ENCODE results near the gene TMEM145. TPM values are rescaled to one million over a fixed set of nuclear protein-coding genes. Genes with fewer than 3 reads are reported as not detected.

The TMEM145 gene
- total and polyA plus RNA-seq, 12 donors: 0.15 to 1.0 (median 0.49) TPM; not detected in 5

DNA sequence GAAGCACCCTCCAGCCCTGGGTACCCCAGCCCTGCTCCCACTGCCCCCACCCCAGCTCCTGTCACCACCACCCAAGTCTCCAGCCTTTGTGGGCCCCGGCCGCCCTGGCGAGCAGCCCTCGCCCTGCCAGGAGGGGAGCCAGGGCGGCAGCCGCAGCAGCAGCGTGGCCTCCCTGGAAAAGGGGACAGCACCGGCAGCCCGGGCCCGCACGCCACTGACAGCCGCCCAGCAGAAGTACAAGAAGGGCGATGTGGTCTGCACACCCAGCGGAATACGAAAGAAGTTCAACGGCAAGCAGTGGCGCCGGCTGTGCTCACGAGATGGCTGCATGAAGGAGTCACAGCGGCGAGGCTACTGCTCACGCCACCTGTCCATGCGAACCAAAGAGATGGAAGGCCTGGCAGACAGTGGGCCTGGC is 40.1 kb upstream of the TMEM145 start:
- ATAC-seq (no peak), DNase-seq (no peak)
- intact Hi-C loops (cut with DNase I): no loop called here
- H3K27me3 ChIP-seq: no peaks in the 10 kb centered on the region
- TF ChIP-seq, protein P1, sequence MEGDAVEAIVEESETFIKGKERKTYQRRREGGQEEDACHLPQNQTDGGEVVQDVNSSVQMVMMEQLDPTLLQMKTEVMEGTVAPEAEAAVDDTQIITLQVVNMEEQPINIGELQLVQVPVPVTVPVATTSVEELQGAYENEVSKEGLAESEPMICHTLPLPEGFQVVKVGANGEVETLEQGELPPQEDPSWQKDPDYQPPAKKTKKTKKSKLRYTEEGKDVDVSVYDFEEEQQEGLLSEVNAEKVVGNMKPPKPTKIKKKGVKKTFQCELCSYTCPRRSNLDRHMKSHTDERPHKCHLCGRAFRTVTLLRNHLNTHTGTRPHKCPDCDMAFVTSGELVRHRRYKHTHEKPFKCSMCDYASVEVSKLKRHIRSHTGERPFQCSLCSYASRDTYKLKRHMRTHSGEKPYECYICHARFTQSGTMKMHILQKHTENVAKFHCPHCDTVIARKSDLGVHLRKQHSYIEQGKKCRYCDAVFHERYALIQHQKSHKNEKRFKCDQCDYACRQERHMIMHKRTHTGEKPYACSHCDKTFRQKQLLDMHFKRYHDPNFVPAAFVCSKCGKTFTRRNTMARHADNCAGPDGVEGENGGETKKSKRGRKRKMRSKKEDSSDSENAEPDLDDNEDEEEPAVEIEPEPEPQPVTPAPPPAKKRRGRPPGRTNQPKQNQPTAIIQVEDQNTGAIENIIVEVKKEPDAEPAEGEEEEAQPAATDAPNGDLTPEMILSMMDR (IDR thresholded peaks at IDR 0.05): no peak
- H3K9me3 ChIP-seq: no peaks in the 10 kb centered on the region
- H3K4me1 ChIP-seq: peaks cover 41 to 67% (median 61%) of the 10 kb centered on the region in 9 donors
- H3K36me3 ChIP-seq: peaks cover 0 to 54% (median 27%) of the 10 kb centered on the region in 9 donors
- no peak overlapping the region for H3K4me3 ChIP-seq
- no peak overlapping the region for H3K27ac ChIP-seq
- WGBS, 2 donors: 97 to 98% methylated on average over 23 of the region's 23 CpGs

DNA sequence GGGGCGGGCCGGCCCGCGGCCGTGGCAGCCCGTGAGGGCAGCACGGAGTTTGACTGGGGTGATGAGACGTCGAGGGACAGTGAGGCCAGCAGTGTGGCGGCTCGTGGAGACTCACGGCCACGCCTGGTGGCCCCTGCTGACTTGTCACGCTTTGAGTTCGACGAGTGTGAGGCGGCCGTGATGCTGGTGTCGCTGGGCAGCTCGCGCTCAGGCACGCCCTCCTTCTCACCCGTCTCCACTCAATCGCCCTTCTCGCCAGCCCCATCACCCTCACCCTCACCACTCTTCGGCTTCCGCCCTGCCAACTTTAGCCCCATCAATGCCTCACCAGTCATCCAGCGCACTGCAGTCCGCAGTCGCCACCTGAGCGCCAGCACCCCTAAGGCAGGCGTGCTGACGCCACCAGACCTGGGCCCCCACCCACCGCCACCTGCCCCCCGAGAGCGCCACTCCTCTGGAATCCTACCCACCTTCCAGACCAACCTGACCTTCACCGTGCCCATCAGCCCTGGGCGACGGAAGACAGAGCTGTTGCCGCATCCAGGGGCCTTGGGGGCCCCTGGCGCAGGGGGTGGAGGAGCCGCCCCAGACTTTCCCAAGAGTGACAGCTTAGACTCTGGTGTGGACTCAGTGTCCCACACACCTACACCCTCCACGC is 39.6 kb upstream of the TMEM145 start:
- intact Hi-C loops (cut with DNase I): no loop called here
- Histone ChIP-seq H3K4me3 (no peak overlapping the region), H3K9me3 (no peaks in the 10 kb centered on the region), H3K4me1 (peaks cover 47 to 73% (median 66%) of the 10 kb centered on the region in 9 donors), H3K36me3 (peaks cover 0 to 54% (median 27%) of the 10 kb centered on the region in 9 donors), H3K27ac (no peak overlapping the region), H3K27me3 (no peaks in the 10 kb centered on the region)
- ATAC-seq (no peak), DNase-seq (no peak)
- WGBS, 2 donors: 92 to 94% methylated on average over 37 to 43 of the region's 43 CpGs
- TF ChIP-seq, protein P1 (IDR thresholded peaks at IDR 0.05): no peak

DNA sequence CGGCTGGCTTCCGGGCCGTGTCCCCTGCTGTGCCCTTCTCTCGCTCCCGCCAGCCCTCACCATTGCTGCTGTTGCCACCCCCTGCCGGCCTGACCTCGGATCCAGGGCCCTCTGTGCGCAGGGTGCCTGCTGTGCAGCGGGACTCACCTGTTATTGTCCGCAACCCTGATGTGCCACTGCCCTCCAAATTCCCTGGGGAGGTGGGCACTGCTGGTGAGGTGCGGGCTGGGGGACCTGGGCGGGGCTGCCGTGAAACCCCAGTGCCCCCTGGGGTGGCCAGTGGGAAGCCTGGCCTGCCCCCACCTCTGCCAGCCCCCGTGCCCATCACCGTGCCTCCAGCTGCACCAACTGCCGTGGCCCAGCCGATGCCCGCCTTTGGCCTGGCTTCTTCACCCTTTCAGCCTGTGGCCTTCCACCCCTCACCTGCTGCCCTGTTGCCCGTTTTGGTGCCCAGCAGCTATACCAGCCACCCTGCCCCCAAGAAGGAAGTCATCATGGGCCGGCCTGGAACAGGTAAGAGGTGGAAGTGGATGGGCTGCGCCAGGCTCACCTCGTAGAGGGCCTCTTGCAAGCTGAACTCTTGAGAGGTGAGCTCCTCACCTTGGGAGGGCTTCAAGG is 38.9 kb upstream of the TMEM145 start:
- WGBS, 2 donors: 91 to 93% methylated on average over 22 of the region's 22 CpGs
- H3K4me3 ChIP-seq: no peak overlapping the region
- peaks cover 0 to 54% (median 27%) of the 10 kb centered on the region in 9 donors for H3K36me3 ChIP-seq
- ATAC-seq: no peak
- TF ChIP-seq, protein P1 (IDR thresholded peaks at IDR 0.05): no peak
- no peak overlapping the region for H3K27ac ChIP-seq
- peaks cover 53 to 79% (median 72%) of the 10 kb centered on the region in 9 donors for H3K4me1 ChIP-seq
- H3K27me3 ChIP-seq: no peaks in the 10 kb centered on the region
- peak in 1 of 2 donors; percentile 3 for DNase-seq
- intact Hi-C loops (cut with DNase I): no loop called here
- H3K9me3 ChIP-seq: no peaks in the 10 kb centered on the region

DNA sequence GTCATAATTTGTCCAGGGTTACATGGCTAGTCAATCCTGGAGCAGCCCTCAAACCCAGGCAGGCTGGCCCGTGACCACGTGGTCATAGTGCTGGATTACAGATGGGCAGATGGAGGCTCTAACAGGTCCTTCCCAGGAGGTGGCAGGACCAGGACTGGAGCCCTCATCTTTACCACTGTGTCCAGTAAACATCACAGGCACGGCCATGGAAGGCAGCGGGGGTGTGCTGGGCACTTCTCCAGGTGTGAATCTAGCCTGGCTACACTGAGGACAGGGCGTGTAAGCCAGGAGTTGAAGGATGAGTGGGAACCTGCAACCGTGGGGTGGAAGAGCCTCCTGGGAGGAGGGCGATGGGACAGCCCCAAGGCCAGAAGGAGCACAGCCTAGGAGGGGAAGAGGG is 38.0 kb upstream of the TMEM145 start:
- H3K4me1 ChIP-seq: peaks cover 53 to 84% (median 73%) of the 10 kb centered on the region in 9 donors
- H3K4me3 ChIP-seq: no peak overlapping the region
- no peaks in the 10 kb centered on the region for H3K9me3 ChIP-seq
- 73 to 78% methylated on average over 7 of the region's 7 CpGs for WGBS, 2 donors
- peak in 1 of 2 donors; percentile 2 for DNase-seq
- ATAC-seq: no peak
- TF ChIP-seq, protein P1 (IDR thresholded peaks at IDR 0.05): no peak
- peak overlapping the region in 2 of 10 donors; percentile 98 to 99 for H3K27ac ChIP-seq
- no peaks in the 10 kb centered on the region for H3K27me3 ChIP-seq
- intact Hi-C loops (cut with DNase I): no loop called here
- peaks cover 0 to 54% (median 27%) of the 10 kb centered on the region in 9 donors for H3K36me3 ChIP-seq
